A673 (cell line): Measurements from ENCODE around the gene TCF25. TPM values are rescaled to one million over a fixed set of nuclear protein-coding genes. Genes with fewer than 3 reads are reported as not detected.
"Not testable (repeated sequence)": the region's sequence is repeated elsewhere in the genome, so short reads cannot be mapped to it uniquely, and the experiment has no call there.

Source experiments
- BruUV-seq: library from RNA; stranded (reverse); fragments of 400-500 nt; replicated peaks from 2 replicates; lab custom pipeline; 2021; lab: Mats Ljungman, UMichigan
- CTCF ChIA-PET: fragments of 300-600 bp; sonication (Branson Sonifier 250); formaldehyde crosslinking; loops from one replicate; lab custom pipeline; 2022; ENCODE audit warnings: antibody characterized with exemption; lab: Charles Lee
- POLR2A ChIA-PET: fragments of 300-600 bp; sonication (Branson Sonifier 250); formaldehyde crosslinking; loops from one replicate; lab custom pipeline; 2022; ENCODE audit warnings: antibody characterized with exemption; ENCODE audit not compliant: low non-redundant PET; lab: Charles Lee
- DNase-seq: peaks from one replicate; pipeline ENCODE4 v3.0.0-alpha.2; 2015; ENCODE audit warnings: low spot score
- H3K27ac ChIP-seq: fragments of 200-600 bp; sonication (generic); 2 replicates; pipeline ENCODE4 v1.5.1; 2016; ENCODE audit warnings: mixed run types, low read depth, mild to moderate bottlenecking, mixed read lengths, antibody characterized with exemption, low read length; ENCODE audit not compliant: poor library complexity, severe bottlenecking
- H3K27me3 ChIP-seq: fragments of 200-600 bp; sonication (generic); replicated peaks from 2 replicates; pipeline ENCODE4 v1.6.1; 2017; ENCODE audit warnings: mixed run types, low read depth, mild to moderate bottlenecking, mixed read lengths, antibody characterized with exemption, low read length; ENCODE audit not compliant: insufficient read depth, poor library complexity
- H3K36me3 ChIP-seq: fragments of 200-600 bp; sonication (generic); 2 replicates; pipeline ENCODE4 v1.6.1; 2016; ENCODE audit warnings: mixed run types, mild to moderate bottlenecking, mixed read lengths, antibody characterized with exemption, low read length; ENCODE audit not compliant: insufficient read depth, poor library complexity, severe bottlenecking
- H3K4me1 ChIP-seq: fragments of 200-600 bp; sonication (generic); 2 replicates; pipeline ENCODE4 v1.6.1; 2017; ENCODE audit warnings: mixed run types, mild to moderate bottlenecking, mixed read lengths, antibody characterized with exemption, low read length; ENCODE audit not compliant: insufficient read depth, poor library complexity, severe bottlenecking
- H3K4me3 ChIP-seq: fragments of 200-600 bp; sonication (generic); 2 replicates; pipeline ENCODE4 v1.5.1; 2016; ENCODE audit warnings: low read depth, mixed run types, mild to moderate bottlenecking, mixed read lengths, low read length; ENCODE audit not compliant: poor library complexity, severe bottlenecking
- H3K9me3 ChIP-seq: fragments of 200-600 bp; sonication (generic); 2 replicates; pipeline ENCODE4 v1.6.1; 2016; ENCODE audit warnings: mixed run types, low read depth, mild to moderate bottlenecking, mixed read lengths, antibody characterized with exemption, low read length; ENCODE audit not compliant: poor library complexity, severe bottlenecking
- CTCF ChIP-seq: fragments of 300-800, 200-600 bp; sonication (generic); conservative IDR thresholded peaks from 2 replicates; pipeline ENCODE4 v1.5.1; 2017; ENCODE audit warnings: low read depth, mild to moderate bottlenecking, antibody characterized with exemption, low read length, moderate library complexity, mixed read lengths
- EZH2 ChIP-seq: fragments of 200-600 bp; sonication (generic); IDR thresholded peaks from 2 replicates; pipeline ENCODE4 v1.6.1; 2017; ENCODE audit warnings: borderline replicate concordance, low read depth, mild to moderate bottlenecking, mixed read lengths, antibody characterized with exemption, low read length; ENCODE audit not compliant: poor library complexity, severe bottlenecking
- intact Hi-C: fragments of 100-400 bp; cut with micrococcal nuclease; formaldehyde crosslinking; loops from one replicate; pipeline ENCODE4 v1.10.0; 2022; ENCODE audit not compliant: unreplicated experiment
- total RNA-seq: library from RNA; stranded (reverse); gene quantifications from 2 replicates; pipeline ENCODE4 v1.2.3, GENCODE V29; 2021

TCF25 gene
- total RNA-seq, 1 experiment from 2014 or later = 190 TPM

- H3K27ac ChIP-seq = no peak overlapping the region
- H3K4me3 ChIP-seq = no peak overlapping the region
- POLR2A ChIA-PET = no interaction called here
- intact Hi-C loops = loop anchor here (10.0 kb wide), 1 partner anchor 207 kb away; the partner anchor contains the start of gene SPATA2L
- H3K36me3 ChIP-seq = peaks cover 40% of the 10 kb centered on the region
- no TSS peak for BruUV-seq
- peaks cover 6% of the 10 kb centered on the region for H3K4me1 ChIP-seq
- TF ChIP-seq EZH2 = no peak
- TF ChIP-seq CTCF = no peak
- CTCF ChIA-PET = interaction anchor here (0.6 kb wide), 1 partner anchor 121 kb away, joined by 3 read pairs; no protein-coding TSS in a partner anchor
- peaks cover 7% of the 10 kb centered on the region for H3K9me3 ChIP-seq
- H3K27me3 ChIP-seq = no peaks in the 10 kb centered on the region
- no peak for DNase-seq
These were observed 38.8 kb downstream of the TCF25 start for GRCh38 chr16:89912143-89912542.

DNA sequence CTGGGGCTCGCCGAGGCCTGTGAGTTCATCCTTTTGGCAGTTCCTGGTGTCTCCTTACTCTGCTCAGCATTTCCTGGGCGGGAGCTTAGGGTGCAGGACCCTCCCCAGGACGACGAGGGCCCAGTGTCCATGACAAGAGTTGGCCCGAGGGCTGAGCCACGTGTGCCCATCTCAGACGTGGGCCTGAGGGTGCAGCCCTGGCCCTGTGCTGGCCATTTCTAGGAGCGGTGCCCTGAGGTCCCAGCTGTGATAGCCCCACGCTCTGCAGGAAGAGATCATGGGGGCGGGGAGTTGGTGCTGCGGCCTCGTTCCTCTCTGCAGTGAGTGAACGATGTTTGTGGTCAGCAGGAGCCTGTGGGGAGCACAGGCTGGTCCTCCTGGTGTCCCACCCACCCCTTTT is 39.2 kb downstream of the TCF25 start:
- CTCF ChIA-PET = no interaction called here
- BruUV-seq = no TSS peak

DNA sequence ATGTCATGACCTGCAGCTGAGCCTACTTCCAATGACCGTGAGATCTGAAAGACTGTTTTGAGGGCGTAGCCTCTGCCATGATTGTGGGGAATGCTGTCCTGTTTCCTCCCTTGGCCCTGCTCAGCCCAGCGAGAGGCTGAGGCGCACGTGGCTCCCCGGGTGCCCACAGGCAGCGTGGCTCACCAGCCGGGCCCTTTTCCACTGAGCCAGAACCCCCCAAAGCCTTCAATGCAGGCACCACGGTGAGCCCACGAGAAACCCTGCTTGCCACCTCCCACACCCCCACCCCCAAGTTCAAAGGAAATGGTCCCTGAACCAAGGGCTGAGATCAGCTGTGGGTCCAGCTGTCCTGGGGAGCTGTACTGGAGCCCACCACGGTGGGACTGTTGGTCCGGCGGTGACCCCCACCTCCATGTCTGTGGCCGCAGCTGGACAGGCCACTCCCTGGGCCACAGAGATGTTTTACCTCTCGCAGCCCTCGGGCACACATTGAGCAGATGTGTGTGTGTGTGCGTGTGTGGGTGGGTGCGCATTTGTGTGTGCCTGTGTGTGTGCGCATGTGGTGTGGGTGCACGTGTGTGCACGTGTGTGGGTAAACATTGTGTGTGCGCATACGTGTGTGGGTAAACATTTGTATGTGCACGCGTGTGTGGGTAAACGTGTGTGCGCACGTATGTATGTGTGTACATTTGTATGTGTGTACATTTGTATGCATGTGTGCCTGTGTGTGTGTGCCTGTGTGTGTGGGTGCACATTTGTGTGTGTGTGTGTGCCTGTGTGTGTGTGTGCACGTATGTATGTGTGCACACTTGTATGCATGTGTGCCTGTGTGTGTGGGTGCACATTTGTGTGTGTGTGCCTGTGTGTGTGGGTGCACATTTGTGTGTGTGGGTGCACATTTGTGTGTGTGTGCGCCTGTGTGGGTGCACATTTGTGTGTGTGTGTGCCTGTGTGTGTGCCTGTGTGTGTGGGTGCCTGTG is 40.3 kb downstream of the TCF25 start:
- Histone ChIP-seq H3K36me3 (peaks cover 32% of the 10 kb centered on the region), H3K4me3 (no peak overlapping the region), H3K4me1 (peaks cover 19% of the 10 kb centered on the region), H3K9me3 (no peaks in the 10 kb centered on the region), H3K27me3 (no peaks in the 10 kb centered on the region), H3K27ac (no peak overlapping the region)
- no peak for TF ChIP-seq CTCF
- no peak for TF ChIP-seq EZH2
- DNase-seq = no peak
- intact Hi-C loops = loop anchor here (10.0 kb wide), 1 partner anchor 209 kb away; the partner anchor contains the start of gene SPATA2L
- no TSS peak for BruUV-seq
- ChIA-PET POLR2A (no interaction called here), CTCF (no interaction called here)

More for the DNA sequence above, 39.2 kb downstream of the TCF25 start:
- no peak for DNase-seq
- POLR2A ChIA-PET = no interaction called here
- Histone ChIP-seq H3K27me3 (no peaks in the 10 kb centered on the region), H3K4me3 (no peak overlapping the region), H3K9me3 (peaks cover 7% of the 10 kb centered on the region), H3K27ac (no peak overlapping the region), H3K4me1 (peaks cover 10% of the 10 kb centered on the region), H3K36me3 (peaks cover 40% of the 10 kb centered on the region)
- TF ChIP-seq CTCF = no peak
- no peak for TF ChIP-seq EZH2
- intact Hi-C loops = loop anchor here (10.0 kb wide), 1 partner anchor 208 kb away; the partner anchor contains the start of gene SPATA2L

- H3K9me3 ChIP-seq, H3K4me3 ChIP-seq, H3K27me3 ChIP-seq, CTCF ChIA-PET, DNase-seq, POLR2A ChIA-PET, BruUV-seq, H3K27ac ChIP-seq: not testable (repeated sequence)
- H3K36me3 ChIP-seq = peaks cover 22% of the 10 kb centered on the region
- H3K4me1 ChIP-seq = peaks cover 22% of the 10 kb centered on the region
- intact Hi-C loops = loop anchor here (10.0 kb wide), 1 partner anchor 210 kb away; the partner anchor contains the start of gene SPATA2L
These were observed 41.4 kb downstream of the TCF25 start for GRCh38 chr16:89914642-89915285.
